Measurements from ENCODE around the gene MKRN2. TPM values are rescaled to one million over a fixed set of nuclear protein-coding genes. Genes with fewer than 3 reads are reported as not detected.

MKRN2 gene
- total RNA-seq: 41.9 and 42.7 TPM in 2 replicates

GRCh38 chr3:12556690-12557472, at the start of gene MKRN2:
Gene MKRN2 (plus strand): TSS chr3:12557087. CDS start chr3:12557151, 64 bp downstream.
- peak; percentile 84 for DNase-seq (ENCODE audit: low read depth)
- no peak for TF ChIP-seq CTCF (IDR thresholded peaks at IDR 0.05; ENCODE audit: insufficient read depth, low read depth, low read length)
- peak within 1 kb of the TSS; percentile 81 for H3K4me3 ChIP-seq (ENCODE audit: low read depth, low read length)

- peak; percentile 79 for DNase-seq (ENCODE audit: low read depth)
- H3K4me3 ChIP-seq (ENCODE audit: low read depth, low read length): peak overlapping the region; percentile 7
- no peak for TF ChIP-seq CTCF (IDR thresholded peaks at IDR 0.05; ENCODE audit: insufficient read depth, low read depth, low read length)
Observed at GRCh38 chr3:12507591-12508281, 49.2 kb upstream of the MKRN2 start.

GRCh38 chr3:12508291-12508700, 48.6 kb upstream of the MKRN2 start:
- H3K4me3 ChIP-seq (ENCODE audit: low read depth, low read length): peak overlapping the region; percentile 7
- DNase-seq (ENCODE audit: low read depth): peak; percentile 99
- no peak for TF ChIP-seq CTCF (IDR thresholded peaks at IDR 0.05; ENCODE audit: insufficient read depth, low read depth, low read length)

- TF ChIP-seq CTCF (IDR thresholded peaks at IDR 0.05; ENCODE audit: insufficient read depth, low read depth, low read length): no peak
- DNase-seq (ENCODE audit: low read depth): peak; percentile 70
- H3K4me3 ChIP-seq (ENCODE audit: low read depth, low read length): no peak overlapping the region
Observed at GRCh38 chr3:12509466-12509865, 47.4 kb upstream of the MKRN2 start.

GRCh38 chr3:12512534-12513118, 44.3 kb upstream of the MKRN2 start:
- no peak for TF ChIP-seq CTCF (IDR thresholded peaks at IDR 0.05; ENCODE audit: insufficient read depth, low read depth, low read length)
- no peak for DNase-seq (ENCODE audit: low read depth)
- H3K4me3 ChIP-seq (ENCODE audit: low read depth, low read length): no peak overlapping the region

- no peak overlapping the region for H3K4me3 ChIP-seq (ENCODE audit: low read depth, low read length)
- DNase-seq (ENCODE audit: low read depth): no peak
- TF ChIP-seq CTCF (IDR thresholded peaks at IDR 0.05; ENCODE audit: insufficient read depth, low read depth, low read length): no peak
Observed at GRCh38 chr3:12513694-12514446, 43.0 kb upstream of the MKRN2 start.
